HFFc6 (cell line): ENCODE results near the gene RAVER1. TPM values are rescaled to one million over a fixed set of nuclear protein-coding genes. Genes with fewer than 3 reads are reported as not detected.

Source experiments
- DNase-seq: peaks from one replicate; pipeline ENCODE4 v3.0.0-alpha.2; 2018
- H3K27ac Mint-ChIP-seq: 2 replicates; pipeline ENCODE4 v1.8.0; 2020; ENCODE audit warnings: mild to moderate bottlenecking, mixed read lengths
- H3K27me3 Mint-ChIP-seq: 2 replicates; pipeline ENCODE4 v1.8.0; 2021; ENCODE audit warnings: mild to moderate bottlenecking, moderate library complexity, mixed read lengths; ENCODE audit not compliant: insufficient read depth
- H3K36me3 Mint-ChIP-seq: 2 replicates; pipeline ENCODE4 v1.8.0; 2021; ENCODE audit warnings: low read depth, mixed read lengths
- H3K4me1 Mint-ChIP-seq: 2 replicates; pipeline ENCODE4 v1.8.0; 2020; ENCODE audit warnings: low read depth, mixed read lengths
- H3K4me3 Mint-ChIP-seq: 2 replicates; pipeline ENCODE4 v1.8.0; 2020; ENCODE audit warnings: mild to moderate bottlenecking, moderate library complexity, mixed read lengths
- H3K9me3 Mint-ChIP-seq: 2 replicates; pipeline ENCODE4 v1.8.0; 2020; ENCODE audit warnings: mild to moderate bottlenecking, mixed read lengths
- CTCF ChIP-seq: fragments of 200-600 bp; sonication (generic); IDR thresholded peaks from 2 replicates; pipeline ENCODE4 v1.5.0; 2021; ENCODE audit warnings: antibody characterized with exemption, mild to moderate bottlenecking
- total RNA-seq, 6 experiments: library from RNA; stranded (reverse); fragmentation: NEBNext Ultra II Directional; extraction: Animal tissue kit (Norgen Biotek cat#: 25700); gene quantifications; 2 replicates in 1 of 6; 3 replicates in 5 of 6; pipeline ENCODE4 v1.2.3, GENCODE V29; 2021

The RAVER1 gene
- total RNA-seq, 6 experiments from 2014 or later: 52.1 to 58.3 (median 55.6) TPM

GRCh38 chr19:10365518-10365917 is 32.2 kb upstream of the RAVER1 start:
- Mint-ChIP-seq H3K9me3 (no peaks in the 10 kb centered on the region), H3K27me3 (no peaks in the 10 kb centered on the region; the same call in 1 of the 2 replicates), H3K4me3 (no peak overlapping the region), H3K36me3 (peaks cover 23% of the 10 kb centered on the region), H3K4me1 (no peaks in the 10 kb centered on the region), H3K27ac (no peak overlapping the region)
- DNase-seq: no peak
- TF ChIP-seq CTCF: no peak

GRCh38 chr19:10364644-10365043 is 31.3 kb upstream of the RAVER1 start:
- Mint-ChIP-seq H3K4me3 (no peak overlapping the region), H3K27ac (no peak overlapping the region), H3K36me3 (peaks cover 21% of the 10 kb centered on the region), H3K9me3 (no peaks in the 10 kb centered on the region), H3K4me1 (no peaks in the 10 kb centered on the region), H3K27me3 (no peaks in the 10 kb centered on the region; the same call in 1 of the 2 replicates)
- TF ChIP-seq CTCF: no peak
- no peak for DNase-seq

- Mint-ChIP-seq H3K27me3 (peaks cover 4% of the 10 kb centered on the region), H3K36me3 (peaks cover 18% of the 10 kb centered on the region; the same call in 1 of the 2 replicates), H3K9me3 (no peaks in the 10 kb centered on the region), H3K4me3 (no peak overlapping the region), H3K27ac (no peak overlapping the region), H3K4me1 (no peaks in the 10 kb centered on the region)
- no peak for DNase-seq
- TF ChIP-seq CTCF: no peak
Observed at GRCh38 chr19:10363789-10364281, 30.5 kb upstream of the RAVER1 start.

GRCh38 chr19:10362259-10362658 is 28.9 kb upstream of the RAVER1 start:
- Mint-ChIP-seq H3K27ac (no peak overlapping the region), H3K36me3 (peaks cover 7% of the 10 kb centered on the region; the same call in 1 of the 2 replicates), H3K9me3 (no peaks in the 10 kb centered on the region), H3K4me1 (no peaks in the 10 kb centered on the region), H3K27me3 (peaks cover 4% of the 10 kb centered on the region), H3K4me3 (no peak overlapping the region)
- no peak for DNase-seq
- no peak for TF ChIP-seq CTCF

- Mint-ChIP-seq H3K36me3 (peaks cover 6% of the 10 kb centered on the region; the same call in 1 of the 2 replicates), H3K4me1 (no peaks in the 10 kb centered on the region)
- no peak for TF ChIP-seq CTCF
Observed at GRCh38 chr19:10361569-10362011, 28.3 kb upstream of the RAVER1 start.

GRCh38 chr19:10356431-10356830 is 23.1 kb upstream of the RAVER1 start:
- H3K4me1 Mint-ChIP-seq: no peaks in the 10 kb centered on the region
- no peak overlapping the region for H3K4me3 Mint-ChIP-seq
- TF ChIP-seq CTCF: no peak
- H3K27me3 Mint-ChIP-seq: peaks cover 4% of the 10 kb centered on the region; the same call in 1 of the 2 replicates
- H3K9me3 Mint-ChIP-seq: no peaks in the 10 kb centered on the region
- no peak overlapping the region for H3K27ac Mint-ChIP-seq
- DNase-seq: no peak
- peaks cover 24% of the 10 kb centered on the region for H3K36me3 Mint-ChIP-seq

More at GRCh38 chr19:10361569-10362011, 28.3 kb upstream of the RAVER1 start:
- no peak for DNase-seq
- H3K27ac Mint-ChIP-seq: no peak overlapping the region
- no peaks in the 10 kb centered on the region for H3K9me3 Mint-ChIP-seq
- peaks cover 4% of the 10 kb centered on the region for H3K27me3 Mint-ChIP-seq
- no peak overlapping the region for H3K4me3 Mint-ChIP-seq
